GM19035 (cell line): Measurements from ENCODE around the gene EPHX1.

Experiments
- ATAC-seq: cut with Tn5 transposase; IDR thresholded peaks from one replicate; pipeline ENCODE4 v1.9.1; 2021; ENCODE audit not compliant: unreplicated experiment

The EPHX1 gene

GRCh38 chr1:225840713-225841112, 30.8 kb downstream of the EPHX1 start:
- ATAC-seq: no peak

DNA sequence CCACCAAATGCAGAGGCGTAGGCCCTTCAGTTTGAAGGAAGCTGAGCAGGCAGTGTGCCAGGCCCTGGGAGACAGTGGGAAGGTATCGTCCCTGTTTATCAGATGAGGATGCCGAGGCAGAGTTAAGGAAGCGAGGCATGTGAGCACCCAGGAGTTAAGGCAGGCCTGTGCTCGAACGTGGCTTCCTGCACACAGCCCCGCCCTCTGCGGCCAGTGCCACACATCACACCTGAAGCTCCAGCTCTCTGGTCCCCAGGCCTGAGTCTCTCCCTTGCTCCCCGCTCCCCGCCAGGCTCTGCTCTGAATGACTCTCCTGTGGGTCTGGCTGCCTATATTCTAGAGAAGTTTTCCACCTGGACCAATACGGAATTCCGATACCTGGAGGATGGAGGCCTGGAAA, 32.1 kb downstream of the EPHX1 start:
- ATAC-seq: no peak

GRCh38 chr1:225842788-225843425, 33.0 kb downstream of the EPHX1 start:
- ATAC-seq: no peak

GRCh38 chr1:225843426-225843795, 33.5 kb downstream of the EPHX1 start:
- ATAC-seq: no peak

GRCh38 chr1:225844236-225845061, 34.5 kb downstream of the EPHX1 start:
- no peak for ATAC-seq

DNA sequence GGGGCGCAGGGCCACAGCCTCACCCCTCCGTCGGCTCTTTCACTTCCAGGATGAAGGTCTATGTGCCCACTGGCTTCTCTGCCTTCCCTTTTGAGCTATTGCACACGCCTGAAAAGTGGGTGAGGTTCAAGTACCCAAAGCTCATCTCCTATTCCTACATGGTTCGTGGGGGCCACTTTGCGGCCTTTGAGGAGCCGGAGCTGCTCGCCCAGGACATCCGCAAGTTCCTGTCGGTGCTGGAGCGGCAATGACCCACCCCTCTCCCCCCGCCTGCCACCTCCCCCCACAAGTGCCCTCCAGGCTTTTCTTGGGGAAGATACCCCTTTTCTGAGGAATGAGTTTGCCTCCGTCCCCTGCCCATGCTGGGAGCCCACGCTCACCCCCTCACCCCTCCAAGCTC, 35.2 kb downstream of the EPHX1 start:
- ATAC-seq: no peak

- no peak for ATAC-seq
These were observed 35.8 kb downstream of the EPHX1 start for GRCh38 chr1:225845571-225846259.

GRCh38 chr1:225846331-225847310, 36.7 kb downstream of the EPHX1 start:
- ATAC-seq: no peak

- ATAC-seq: no peak
These were observed 37.7 kb downstream of the EPHX1 start for GRCh38 chr1:225847610-225848009.

DNA sequence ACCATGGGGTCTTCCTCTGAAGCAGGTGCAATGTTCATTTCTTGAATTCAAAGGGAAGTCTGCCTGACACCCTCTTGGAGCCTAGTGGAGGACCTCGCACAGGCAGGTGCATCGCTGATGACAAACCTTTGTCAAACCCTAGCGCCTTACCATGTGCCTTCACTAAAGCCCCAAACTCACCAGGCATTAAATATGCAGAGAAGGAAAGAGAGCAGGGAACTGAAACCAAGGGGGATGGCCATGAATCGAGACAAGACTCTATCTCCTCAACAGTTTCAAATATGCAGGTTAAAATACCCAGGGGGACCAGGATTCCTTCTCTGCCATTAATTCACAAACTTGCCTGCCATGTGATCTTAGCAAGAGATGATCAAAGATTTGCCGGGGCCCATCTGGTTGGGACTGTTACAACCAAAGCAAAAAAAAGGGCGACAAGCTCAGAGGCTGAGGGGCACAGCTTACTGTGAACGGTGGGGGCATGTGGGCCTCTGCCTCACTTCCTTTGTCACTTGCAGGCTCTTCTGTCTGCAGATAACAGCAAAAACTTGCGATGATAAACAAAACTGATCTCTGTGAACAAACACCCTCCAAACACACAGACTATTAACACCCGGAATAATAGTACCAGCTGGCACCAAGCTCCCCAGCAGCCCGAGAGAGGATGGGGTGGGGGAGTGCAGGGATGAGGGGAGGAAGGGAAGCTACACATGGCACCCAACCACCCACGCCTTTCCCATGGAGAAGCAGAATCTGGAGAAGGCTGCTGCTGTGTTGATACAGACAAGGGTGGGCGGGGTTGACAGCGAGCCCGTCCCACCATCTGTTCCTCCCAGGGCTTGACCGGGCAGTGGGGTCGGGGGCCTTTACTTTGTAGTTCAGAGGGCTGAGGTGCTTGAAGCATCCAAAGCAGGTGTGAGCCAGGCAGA, 38.4 kb downstream of the EPHX1 start:
- peak; percentile 68 for ATAC-seq

DNA sequence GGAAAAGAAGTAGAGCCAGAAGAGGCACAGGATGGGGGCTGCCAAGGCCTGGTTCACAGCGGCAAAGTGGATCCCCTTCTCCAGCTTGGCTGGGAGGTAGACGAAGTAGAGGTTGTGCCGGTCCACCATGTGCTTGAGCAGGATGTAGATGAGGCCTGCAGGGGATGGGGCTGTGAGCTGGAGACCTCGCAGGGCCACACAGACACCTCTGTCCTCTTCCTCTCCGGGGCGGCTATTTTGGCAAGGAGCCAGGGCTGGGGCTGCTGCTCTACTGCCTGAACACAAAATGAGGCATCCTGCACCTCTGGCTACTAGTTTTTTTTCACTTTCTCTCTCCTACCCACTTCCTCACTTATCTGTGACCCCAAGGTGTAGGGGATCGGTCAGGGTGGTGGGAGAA, 40.0 kb downstream of the EPHX1 start:
- no peak for ATAC-seq

DNA sequence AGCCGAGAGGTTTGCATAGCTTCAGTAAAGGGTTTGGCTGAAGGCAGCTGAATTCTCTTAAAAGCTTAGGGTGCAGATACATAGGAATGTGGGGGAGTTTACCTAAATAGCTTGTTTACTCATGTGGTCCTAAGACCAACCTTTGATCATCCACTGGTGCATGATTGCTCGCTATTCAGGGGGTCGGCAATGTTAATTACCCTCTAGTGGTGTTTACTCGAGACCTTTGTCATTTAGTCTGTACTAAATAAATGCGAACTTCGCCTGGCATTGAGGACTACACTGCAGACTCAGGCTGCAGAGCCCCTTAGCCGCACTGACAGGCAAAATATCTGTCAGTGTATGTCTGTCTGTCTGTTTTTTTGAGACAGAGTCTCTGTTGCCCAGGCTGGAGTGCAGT, 40.4 kb downstream of the EPHX1 start:
- no peak for ATAC-seq

GRCh38 chr1:225851805-225852204, 41.9 kb downstream of the EPHX1 start:
- ATAC-seq: no peak

DNA sequence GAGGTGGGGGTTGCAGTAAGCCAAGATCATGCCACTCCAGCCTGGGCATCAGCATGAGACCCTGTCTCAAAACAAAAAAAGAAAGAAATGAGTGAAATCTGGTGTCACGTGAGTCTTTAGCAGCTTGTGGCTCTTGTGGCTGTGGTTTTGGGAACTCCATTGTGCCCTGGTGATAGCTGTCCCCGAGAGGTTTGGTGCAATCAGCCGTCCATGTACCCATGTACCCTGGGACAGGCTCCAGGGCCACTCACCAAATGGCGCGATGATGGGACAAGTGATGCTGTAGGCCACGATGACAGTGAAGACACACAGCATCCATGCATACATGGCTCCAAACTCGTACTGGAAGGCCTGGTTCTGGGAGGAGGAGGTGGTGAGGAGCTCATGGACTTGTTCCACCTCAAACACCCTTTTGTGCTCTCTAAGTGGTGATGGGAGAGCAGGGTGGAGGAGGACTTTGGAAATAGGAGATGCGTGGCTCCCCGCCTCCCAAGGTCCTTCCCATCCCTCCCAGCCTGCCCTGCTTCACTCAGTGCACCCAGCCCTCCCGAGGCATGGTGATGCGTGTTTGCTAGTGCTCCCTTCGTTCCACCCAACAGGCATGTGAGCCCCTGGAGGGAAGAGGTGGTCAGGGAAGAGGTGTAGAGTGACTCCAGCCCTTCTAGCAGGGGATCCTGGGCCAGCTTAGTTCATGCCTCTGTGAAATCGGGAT, 42.6 kb downstream of the EPHX1 start:
- no peak for ATAC-seq

GRCh38 chr1:225853441-225853840, 43.5 kb downstream of the EPHX1 start:
- no peak for ATAC-seq

DNA sequence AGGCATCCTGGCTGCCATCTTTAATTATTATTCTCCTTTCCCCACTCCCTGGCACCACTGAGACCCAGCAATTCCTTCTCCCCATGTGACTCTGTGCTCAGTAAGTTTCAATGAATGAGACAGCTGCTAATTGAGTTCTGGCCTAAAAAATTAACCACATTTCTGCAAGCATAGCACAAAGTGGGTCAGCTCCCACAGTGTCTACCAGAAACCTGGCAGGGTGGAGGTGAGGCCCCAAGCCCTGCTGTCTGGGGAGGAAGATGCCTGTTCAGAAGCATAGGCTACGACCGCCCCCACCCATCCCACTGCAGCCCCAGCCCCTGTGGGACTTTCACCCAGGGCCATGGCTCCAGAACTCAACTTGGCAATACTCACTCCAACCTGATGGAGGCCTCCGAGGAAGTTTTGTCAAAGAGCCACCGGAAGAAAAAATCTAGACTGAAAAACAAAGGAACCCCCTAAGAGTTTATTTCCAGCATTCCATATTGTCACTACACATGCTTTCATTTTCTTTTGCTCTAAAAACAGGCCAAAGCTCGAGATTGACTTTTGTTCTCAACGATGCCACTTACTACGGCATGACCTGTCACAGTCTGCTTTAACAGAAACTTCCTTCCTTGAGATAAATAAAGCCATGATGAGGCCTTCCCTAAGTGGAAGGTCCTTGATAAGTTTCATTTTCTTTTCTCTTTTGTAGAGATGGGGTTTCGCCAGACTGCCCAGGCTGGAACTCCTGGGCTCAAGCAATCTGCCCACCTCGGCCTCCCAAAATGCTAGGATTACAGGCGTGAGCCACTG, 45.8 kb downstream of the EPHX1 start:
- no peak for ATAC-seq

- ATAC-seq: no peak
These were observed 47.3 kb downstream of the EPHX1 start for GRCh38 chr1:225857256-225857655.

DNA sequence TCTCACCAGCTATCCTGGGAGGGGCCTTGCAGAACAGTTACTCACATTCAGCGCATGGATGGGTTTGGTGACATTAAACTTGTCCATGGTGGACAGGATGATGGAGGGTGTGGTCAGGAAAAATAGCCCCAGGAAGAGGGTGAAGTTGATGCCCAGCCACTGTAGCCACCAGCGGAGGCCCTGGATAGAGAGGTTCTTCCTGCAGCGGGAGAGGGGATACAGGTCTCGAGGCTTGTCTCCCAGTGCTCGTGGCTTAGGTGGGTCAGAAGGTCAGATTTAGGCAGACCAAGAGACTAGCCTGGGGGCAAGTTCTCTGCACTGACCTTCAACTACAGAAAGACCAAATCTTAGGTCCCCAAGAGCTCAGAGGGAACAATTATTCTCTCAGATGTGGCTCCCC, 49.2 kb downstream of the EPHX1 start:
- no peak for ATAC-seq
